Neural cell (in vitro differentiated cells): ENCODE results near the gene SULT4A1.

ENCODE experiments used
- POLR2AphosphoS5 ChIP-seq: IDR thresholded peaks from 2 replicates; pipeline ENCODE4 v1.6.1; 2012
- RAD21 ChIP-seq: fragments of 450-650 bp; conservative IDR thresholded peaks from 2 replicates; pipeline ENCODE4 v1.6.1; 2014; ENCODE audit warnings: antibody characterized with exemption, mild to moderate bottlenecking, moderate library complexity
- TF ChIP-seq, protein P1 (sequence below): fragments of 450-650 bp; IDR thresholded peaks from 2 replicates; pipeline ENCODE4 v1.5.1; 2014; ENCODE audit warnings: antibody characterized with exemption, mild to moderate bottlenecking, moderate library complexity; ENCODE audit not compliant: poor library complexity, severe bottlenecking

DNA sequence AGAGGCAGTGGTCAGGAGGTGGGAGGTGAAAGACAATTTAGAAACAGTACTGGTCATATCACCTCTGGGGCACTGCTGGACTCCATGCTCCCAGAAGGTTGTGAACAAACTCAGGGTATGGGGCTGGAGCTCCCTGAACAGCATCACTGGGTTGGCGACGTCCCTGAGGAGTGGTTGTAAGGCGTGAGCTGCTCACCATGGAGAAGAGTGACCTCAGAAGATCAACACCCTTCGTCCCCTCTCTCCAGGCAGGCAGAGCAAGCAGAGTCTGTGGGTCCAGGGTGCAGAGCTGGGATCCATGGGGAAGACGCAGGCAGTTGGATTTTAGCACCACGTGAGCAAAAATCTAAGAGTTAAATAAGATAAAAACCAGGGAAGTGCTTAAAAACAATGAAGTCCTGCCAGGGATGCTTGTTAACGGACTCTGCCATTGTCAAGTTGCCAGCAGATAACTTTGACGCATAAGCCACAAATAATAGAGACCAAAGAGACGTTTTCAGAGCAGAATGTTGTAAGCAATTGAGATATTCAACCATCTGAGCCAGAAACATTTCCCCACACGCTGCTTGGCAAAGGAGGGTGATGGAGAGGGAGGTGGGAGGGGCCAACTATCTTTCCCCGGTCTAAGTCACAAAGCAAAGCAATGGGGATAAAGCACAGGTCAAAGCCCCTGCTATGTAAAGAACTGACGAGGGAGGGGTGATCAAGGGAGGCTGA lies 15.9 kb upstream of the SULT4A1 start:
- TF ChIP-seq, protein P1, sequence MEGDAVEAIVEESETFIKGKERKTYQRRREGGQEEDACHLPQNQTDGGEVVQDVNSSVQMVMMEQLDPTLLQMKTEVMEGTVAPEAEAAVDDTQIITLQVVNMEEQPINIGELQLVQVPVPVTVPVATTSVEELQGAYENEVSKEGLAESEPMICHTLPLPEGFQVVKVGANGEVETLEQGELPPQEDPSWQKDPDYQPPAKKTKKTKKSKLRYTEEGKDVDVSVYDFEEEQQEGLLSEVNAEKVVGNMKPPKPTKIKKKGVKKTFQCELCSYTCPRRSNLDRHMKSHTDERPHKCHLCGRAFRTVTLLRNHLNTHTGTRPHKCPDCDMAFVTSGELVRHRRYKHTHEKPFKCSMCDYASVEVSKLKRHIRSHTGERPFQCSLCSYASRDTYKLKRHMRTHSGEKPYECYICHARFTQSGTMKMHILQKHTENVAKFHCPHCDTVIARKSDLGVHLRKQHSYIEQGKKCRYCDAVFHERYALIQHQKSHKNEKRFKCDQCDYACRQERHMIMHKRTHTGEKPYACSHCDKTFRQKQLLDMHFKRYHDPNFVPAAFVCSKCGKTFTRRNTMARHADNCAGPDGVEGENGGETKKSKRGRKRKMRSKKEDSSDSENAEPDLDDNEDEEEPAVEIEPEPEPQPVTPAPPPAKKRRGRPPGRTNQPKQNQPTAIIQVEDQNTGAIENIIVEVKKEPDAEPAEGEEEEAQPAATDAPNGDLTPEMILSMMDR = no peak
- TF ChIP-seq RAD21 = no peak
- no peak for TF ChIP-seq POLR2AphosphoS5
